ENCODE measurements around the gene CAMKMT. TPM values are rescaled to one million over a fixed set of nuclear protein-coding genes. Genes with fewer than 3 reads are reported as not detected.

Gene CAMKMT
- total RNA-seq, 1 donor from 2014 or later = 11.9 TPM

- Mint-ChIP-seq H3K27ac (ENCODE audit: unreplicated experiment) (no peak overlapping the region), H3K4me3 (no peak overlapping the region), H3K9me3 (peaks cover 4% of the 10 kb centered on the region), H3K36me3 (ENCODE audit: low read depth) (no peaks in the 10 kb centered on the region), H3K27me3 (ENCODE audit: low read depth) (no peaks in the 10 kb centered on the region), H3K4me1 (peaks cover 4% of the 10 kb centered on the region)
- TF ChIP-seq CTCF (conservative IDR thresholded peaks at IDR 0.05) = no peak
- DNase-seq (ENCODE audit: low read depth, low spot score) = no peak
Observed at GRCh38 chr2:44668336-44668735, 306.6 kb downstream of the CAMKMT start.

- Mint-ChIP-seq H3K4me3 (no peak overlapping the region), H3K36me3 (ENCODE audit: low read depth) (no peaks in the 10 kb centered on the region), H3K27me3 (ENCODE audit: low read depth) (no peaks in the 10 kb centered on the region), H3K4me1 (no peaks in the 10 kb centered on the region), H3K27ac (ENCODE audit: unreplicated experiment) (no peak overlapping the region), H3K9me3 (peaks cover 4% of the 10 kb centered on the region)
- no peak for DNase-seq (ENCODE audit: low read depth, low spot score)
- TF ChIP-seq CTCF (conservative IDR thresholded peaks at IDR 0.05) = no peak
Observed at GRCh38 chr2:44671276-44671675, 309.5 kb downstream of the CAMKMT start.

GRCh38 chr2:44671916-44672315 is 310.2 kb downstream of the CAMKMT start:
- Mint-ChIP-seq H3K27me3 (ENCODE audit: low read depth) (no peaks in the 10 kb centered on the region), H3K4me3 (no peak overlapping the region), H3K27ac (ENCODE audit: unreplicated experiment) (no peak overlapping the region), H3K36me3 (ENCODE audit: low read depth) (no peaks in the 10 kb centered on the region), H3K9me3 (peaks cover 4% of the 10 kb centered on the region), H3K4me1 (no peaks in the 10 kb centered on the region)
- TF ChIP-seq CTCF (conservative IDR thresholded peaks at IDR 0.05) = no peak
- no peak for DNase-seq (ENCODE audit: low read depth, low spot score)

GRCh38 chr2:44672431-44672830 is 310.7 kb downstream of the CAMKMT start:
- Mint-ChIP-seq H3K27ac (ENCODE audit: unreplicated experiment) (no peak overlapping the region), H3K4me3 (no peak overlapping the region), H3K4me1 (no peaks in the 10 kb centered on the region), H3K36me3 (ENCODE audit: low read depth) (no peaks in the 10 kb centered on the region), H3K27me3 (ENCODE audit: low read depth) (no peaks in the 10 kb centered on the region), H3K9me3 (peaks cover 4% of the 10 kb centered on the region)
- TF ChIP-seq CTCF (conservative IDR thresholded peaks at IDR 0.05) = no peak
- DNase-seq (ENCODE audit: low read depth, low spot score) = no peak

- H3K4me1 Mint-ChIP-seq = no peaks in the 10 kb centered on the region
- no peak for TF ChIP-seq CTCF (conservative IDR thresholded peaks at IDR 0.05)
- no peak for DNase-seq (ENCODE audit: low read depth, low spot score)
Observed at GRCh38 chr2:44674473-44675284, 312.9 kb downstream of the CAMKMT start.

More at GRCh38 chr2:44674473-44675284, 312.9 kb downstream of the CAMKMT start:
- Mint-ChIP-seq H3K36me3 (ENCODE audit: low read depth) (no peaks in the 10 kb centered on the region), H3K27me3 (ENCODE audit: low read depth) (no peaks in the 10 kb centered on the region), H3K9me3 (no peaks in the 10 kb centered on the region), H3K27ac (ENCODE audit: unreplicated experiment) (no peak overlapping the region), H3K4me3 (no peak overlapping the region)

Data from neural crest cell (in vitro differentiated cells).